CD4-positive, CD25-positive, alpha-beta regulatory T cell (primary cell): ENCODE measurements around the gene SFR1. TPM values are rescaled to one million over a fixed set of nuclear protein-coding genes. Genes with fewer than 3 reads are reported as not detected.

Experiments
- ATAC-seq, 2 donors: fragments of 150-1000 bp; cut with Tn5 transposase; one replicate each; pipeline ENCODE4 v1.10.0; 2021; ENCODE audit warnings: low read depth in 2 of 2, moderate number of reproducible peaks in 2 of 2, moderate library complexity in 1 of 2
- DNase-seq, 3 donors: peaks; one replicate each; pipeline versions ENCODE4 v3.0.0 to v3.0.0-alpha.2; 2012 to 2022; ENCODE audit warnings: mixed read lengths in 1 of 3
- H3K27ac ChIP-seq: one replicate; pipeline ENCODE4 v1.7.0; 2013; ENCODE audit warnings: mild to moderate bottlenecking, low read length; ENCODE audit not compliant: insufficient read depth, poor library complexity, severe bottlenecking
- H3K27me3 ChIP-seq: one replicate; pipeline ENCODE4 v1.7.0; 2013; ENCODE audit warnings: low read length; ENCODE audit not compliant: control insufficient read depth, insufficient read depth
- H3K36me3 ChIP-seq: one replicate; pipeline ENCODE4 v1.7.0; 2013; ENCODE audit warnings: mild to moderate bottlenecking, low read length, moderate library complexity; ENCODE audit not compliant: control insufficient read depth, insufficient read depth
- H3K4me1 ChIP-seq: 2 replicates; pipeline ENCODE4 v1.7.0; 2013; ENCODE audit warnings: mild to moderate bottlenecking, low read length; ENCODE audit not compliant: insufficient read depth, control insufficient read depth, poor library complexity, severe bottlenecking
- H3K4me3 ChIP-seq: one replicate; pipeline ENCODE4 v1.7.0; 2013; ENCODE audit warnings: low read depth, mild to moderate bottlenecking, low read length, moderate library complexity
- H3K9me3 ChIP-seq, 2 experiments: 1 replicate in 1 of 2; 2 replicates in 1 of 2; pipeline ENCODE4 v1.7.0; 2013; ENCODE audit warnings: low read length in 2 of 2, mild to moderate bottlenecking in 1 of 2, moderate library complexity in 1 of 2; ENCODE audit not compliant: control insufficient read depth in 2 of 2
- H3K27ac Mint-ChIP-seq, 3 donors: one replicate each; pipeline ENCODE4 v1.8.0; 2020 to 2022; ENCODE audit warnings: mild to moderate bottlenecking in 3 of 3, mixed read lengths in 3 of 3, moderate library complexity in 2 of 3
- H3K27me3 Mint-ChIP-seq: one replicate; pipeline ENCODE4 v1.8.0; 2022; ENCODE audit warnings: mild to moderate bottlenecking, mixed read lengths
- H3K36me3 Mint-ChIP-seq: one replicate; pipeline ENCODE4 v1.8.0; 2020; ENCODE audit warnings: mixed read lengths
- H3K4me1 Mint-ChIP-seq, 4 donors: one replicate each; pipeline ENCODE4 v1.8.0; 2020 to 2022; ENCODE audit warnings: mixed read lengths in 4 of 4, mild to moderate bottlenecking in 1 of 4
- H3K4me3 Mint-ChIP-seq, 4 donors: one replicate each; pipeline ENCODE4 v1.8.0; 2020 to 2022; ENCODE audit warnings: mild to moderate bottlenecking in 4 of 4, mixed read lengths in 4 of 4, moderate library complexity in 3 of 4
- H3K9me3 Mint-ChIP-seq, 7 donors: one replicate each; pipeline ENCODE4 v1.8.0; 2020 to 2022; ENCODE audit warnings: mixed read lengths in 7 of 7, mild to moderate bottlenecking in 3 of 7, moderate library complexity in 2 of 7
- polyA plus RNA-seq, 4 donors: library from polyadenylated mRNA; unstranded; fragments of 300-500 nt; fragmentation: Illumina TruSeq; gene quantifications; one replicate each; pipeline ENCODE4 v1.2.3, GENCODE V29; 2021
- total RNA-seq: library from RNA; stranded (reverse); gene quantifications from one replicate; pipeline ENCODE4 v1.2.3, GENCODE V29; 2022

The SFR1 gene
- total and polyA plus RNA-seq, 5 donors from 2014 or later = 12.9 to 19.6 (median 14.9) TPM

GRCh38 chr10:104109908-104110662, 11.9 kb upstream of the SFR1 start:
- DNase-seq (no peak), ATAC-seq (peak; percentile 53 to 59)
- no peaks in the 10 kb centered on the region for H3K36me3 ChIP-seq
- peaks cover 20% of the 10 kb centered on the region for H3K27me3 Mint-ChIP-seq
- H3K27me3 ChIP-seq = peaks cover 11% of the 10 kb centered on the region
- H3K27ac Mint-ChIP-seq = no peak overlapping the region
- no peak overlapping the region for H3K27ac ChIP-seq
- no peak overlapping the region for H3K4me3 Mint-ChIP-seq
- no peaks in the 10 kb centered on the region for H3K9me3 Mint-ChIP-seq
- H3K4me1 ChIP-seq = no peaks in the 10 kb centered on the region
- H3K36me3 Mint-ChIP-seq = no peaks in the 10 kb centered on the region
- no peaks in the 10 kb centered on the region for H3K4me1 Mint-ChIP-seq
- H3K4me3 ChIP-seq = no peak overlapping the region
- no peaks in the 10 kb centered on the region for H3K9me3 ChIP-seq

GRCh38 chr10:104113376-104113956, 8.5 kb upstream of the SFR1 start:
- peaks cover 29% of the 10 kb centered on the region for H3K27me3 Mint-ChIP-seq

GRCh38 chr10:104117839-104118323, 4.1 kb upstream of the SFR1 start:
- Mint-ChIP-seq H3K36me3 (no peaks in the 10 kb centered on the region), H3K9me3 (peaks cover 0 to 2% (median 0%) of the 10 kb centered on the region in 7 donors), H3K27ac (no peak overlapping the region), H3K27me3 (peaks cover 15% of the 10 kb centered on the region), H3K4me1 (peaks cover under 1 to 21% (median 12%) of the 10 kb centered on the region in 4 donors), H3K4me3 (peak overlapping the region in 1 of 4 donors; percentile 11)
- H3K27me3 ChIP-seq = peaks cover under 1% of the 10 kb centered on the region
- peaks cover 11% of the 10 kb centered on the region for H3K4me1 ChIP-seq
- no peak overlapping the region for H3K4me3 ChIP-seq
- ATAC-seq = no peak
- no peak for DNase-seq
- H3K9me3 ChIP-seq = no peaks in the 10 kb centered on the region
- no peak overlapping the region for H3K27ac ChIP-seq
- no peaks in the 10 kb centered on the region for H3K36me3 ChIP-seq

More at GRCh38 chr10:104113376-104113956, 8.5 kb upstream of the SFR1 start:
- Histone ChIP-seq H3K27me3 (peaks cover 11% of the 10 kb centered on the region), H3K4me1 (no peaks in the 10 kb centered on the region), H3K9me3 (no peaks in the 10 kb centered on the region), H3K4me3 (no peak overlapping the region), H3K27ac (no peak overlapping the region), H3K36me3 (no peaks in the 10 kb centered on the region)
- Mint-ChIP-seq H3K9me3 (no peaks in the 10 kb centered on the region), H3K27ac (no peak overlapping the region), H3K36me3 (no peaks in the 10 kb centered on the region), H3K4me3 (no peak overlapping the region), H3K4me1 (no peaks in the 10 kb centered on the region)
- no peak for ATAC-seq
- no peak for DNase-seq

GRCh38 chr10:104119996-104120395, 2.0 kb upstream of the SFR1 start:
- Histone ChIP-seq H3K9me3 (no peaks in the 10 kb centered on the region), H3K27me3 (no peaks in the 10 kb centered on the region), H3K27ac (peak overlapping the region; percentile 99), H3K4me1 (peaks cover 17% of the 10 kb centered on the region), H3K4me3 (no peak overlapping the region), H3K36me3 (no peaks in the 10 kb centered on the region)
- no peak for ATAC-seq
- Mint-ChIP-seq H3K4me3 (peak overlapping the region in 3 of 4 donors; percentile 61 to 100 (median 99)), H3K27me3 (peaks cover 15% of the 10 kb centered on the region), H3K36me3 (no peaks in the 10 kb centered on the region), H3K9me3 (peaks cover 0 to 2% (median 0%) of the 10 kb centered on the region in 7 donors), H3K27ac (peak overlapping the region; percentile 6 to 98 (median 97)), H3K4me1 (peaks cover 14 to 31% (median 23%) of the 10 kb centered on the region in 4 donors)
- no peak for DNase-seq

- Mint-ChIP-seq H3K4me3 (peak overlapping the region; percentile 95 to 100 (median 98)), H3K9me3 (peaks cover 0 to 2% (median 0%) of the 10 kb centered on the region in 7 donors), H3K27me3 (peaks cover 11% of the 10 kb centered on the region), H3K4me1 (peaks cover 19 to 31% (median 26%) of the 10 kb centered on the region in 4 donors), H3K36me3 (peaks cover 4% of the 10 kb centered on the region), H3K27ac (peak overlapping the region; percentile 97 to 98 (median 98))
- no peaks in the 10 kb centered on the region for H3K9me3 ChIP-seq
- no peaks in the 10 kb centered on the region for H3K27me3 ChIP-seq
- peak overlapping the region; percentile 96 for H3K4me3 ChIP-seq
- H3K27ac ChIP-seq = peak overlapping the region; percentile 99
- ATAC-seq (no peak), DNase-seq (no peak)
- H3K4me1 ChIP-seq = peaks cover 17% of the 10 kb centered on the region
- H3K36me3 ChIP-seq = no peaks in the 10 kb centered on the region
These were observed 1.5 kb upstream of the SFR1 start for GRCh38 chr10:104120512-104120902.

- Histone ChIP-seq H3K27ac (peak overlapping the region; percentile 99), H3K27me3 (no peaks in the 10 kb centered on the region), H3K36me3 (no peaks in the 10 kb centered on the region), H3K4me1 (peaks cover 17% of the 10 kb centered on the region), H3K4me3 (peak overlapping the region; percentile 96), H3K9me3 (no peaks in the 10 kb centered on the region)
- DNase-seq (peak; percentile 72 to 82 (median 80)), ATAC-seq (peak; percentile 8 to 14)
- Mint-ChIP-seq H3K36me3 (peaks cover 6% of the 10 kb centered on the region), H3K9me3 (peaks cover 0 to 2% (median 0%) of the 10 kb centered on the region in 7 donors), H3K27me3 (peaks cover 10% of the 10 kb centered on the region), H3K4me3 (peak overlapping the region; percentile 95 to 100 (median 98)), H3K27ac (peak overlapping the region; percentile 97 to 98 (median 98)), H3K4me1 (peaks cover 19 to 32% (median 26%) of the 10 kb centered on the region in 4 donors)
These were observed 977 bp upstream of the SFR1 start for GRCh38 chr10:104120903-104121484.

DNA sequence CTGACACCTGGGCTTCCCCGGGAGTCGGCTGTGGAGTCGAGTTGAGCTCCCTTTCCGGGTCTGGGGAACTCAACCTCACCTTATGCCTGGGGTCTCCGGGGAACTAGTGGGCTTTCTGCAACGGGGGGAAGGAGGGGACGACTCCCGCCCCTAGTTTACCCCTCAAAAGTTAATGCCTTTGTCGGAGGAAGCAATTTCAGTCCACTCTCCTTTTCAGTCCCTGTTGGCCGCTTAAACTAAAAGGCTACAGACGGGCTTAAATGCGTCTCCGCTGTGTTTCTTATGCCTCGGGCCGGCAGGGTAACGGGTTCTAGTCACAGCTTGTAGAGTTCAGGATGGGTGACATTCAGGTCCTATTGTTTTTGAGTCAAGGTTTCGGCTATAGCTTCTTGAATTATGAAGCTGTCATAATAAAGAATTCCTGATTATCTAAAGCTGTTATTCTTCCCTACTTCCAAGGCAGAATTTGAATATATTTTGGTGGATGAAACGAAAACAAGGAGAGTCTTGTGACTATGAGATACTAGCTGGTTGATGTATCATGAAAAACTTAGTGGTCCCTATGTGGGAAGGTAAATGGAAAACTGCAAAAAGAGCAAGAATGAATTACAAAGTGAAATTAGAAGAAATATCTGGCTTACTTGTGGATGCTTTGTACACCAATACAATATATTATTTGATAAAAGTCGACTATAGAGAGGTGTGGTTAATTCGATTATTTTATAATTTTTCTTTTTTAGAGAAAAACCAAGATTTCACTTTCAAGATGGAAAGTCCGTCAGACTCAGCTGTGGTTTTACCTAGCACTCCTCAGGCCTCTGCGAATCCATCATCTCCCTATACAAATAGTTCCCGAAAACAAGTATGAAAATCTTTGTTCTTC, 495 bp downstream of the SFR1 start:
- peaks cover 4% of the 10 kb centered on the region for H3K36me3 ChIP-seq
- peak overlapping the region; percentile 99 for H3K27ac ChIP-seq
- H3K27ac Mint-ChIP-seq = peak overlapping the region; percentile 97 to 98 (median 98)
- peaks cover 11% of the 10 kb centered on the region for H3K36me3 Mint-ChIP-seq
- peaks cover 0 to 2% (median 0%) of the 10 kb centered on the region in 7 donors for H3K9me3 Mint-ChIP-seq
- peak overlapping the region; percentile 96 for H3K4me3 ChIP-seq
- H3K4me3 Mint-ChIP-seq = peak overlapping the region; percentile 95 to 100 (median 98)
- ATAC-seq = no peak
- H3K27me3 ChIP-seq = no peaks in the 10 kb centered on the region
- no peaks in the 10 kb centered on the region for H3K9me3 ChIP-seq
- H3K4me1 ChIP-seq = peaks cover 17% of the 10 kb centered on the region
- H3K27me3 Mint-ChIP-seq = peaks cover 10% of the 10 kb centered on the region
- no peak for DNase-seq
- peaks cover 19 to 36% (median 27%) of the 10 kb centered on the region in 4 donors for H3K4me1 Mint-ChIP-seq
